ENCODE measurements around the gene ZBTB25. TPM values are rescaled to one million over a fixed set of nuclear protein-coding genes. Genes with fewer than 3 reads are reported as not detected.

ZBTB25 gene
- total and polyA plus RNA-seq, 7 donors = 2.7 to 12.7 (median 10.8) TPM

- Histone ChIP-seq H3K4me1 (no peaks in the 10 kb centered on the region), H3K4me3 (no peak overlapping the region), H3K27me3 (ENCODE audit: insufficient read depth in 3 of 3, low read length in 2 of 3) (no peaks in the 10 kb centered on the region), H3K9me3 (no peaks in the 10 kb centered on the region), H3K27ac (no peak overlapping the region), H3K36me3 (ENCODE audit: insufficient read depth in 1 of 2, low read depth in 1 of 2) (peaks cover 7 to 96% of the 10 kb centered on the region in 2 donors)
- TF ChIP-seq, protein P1, sequence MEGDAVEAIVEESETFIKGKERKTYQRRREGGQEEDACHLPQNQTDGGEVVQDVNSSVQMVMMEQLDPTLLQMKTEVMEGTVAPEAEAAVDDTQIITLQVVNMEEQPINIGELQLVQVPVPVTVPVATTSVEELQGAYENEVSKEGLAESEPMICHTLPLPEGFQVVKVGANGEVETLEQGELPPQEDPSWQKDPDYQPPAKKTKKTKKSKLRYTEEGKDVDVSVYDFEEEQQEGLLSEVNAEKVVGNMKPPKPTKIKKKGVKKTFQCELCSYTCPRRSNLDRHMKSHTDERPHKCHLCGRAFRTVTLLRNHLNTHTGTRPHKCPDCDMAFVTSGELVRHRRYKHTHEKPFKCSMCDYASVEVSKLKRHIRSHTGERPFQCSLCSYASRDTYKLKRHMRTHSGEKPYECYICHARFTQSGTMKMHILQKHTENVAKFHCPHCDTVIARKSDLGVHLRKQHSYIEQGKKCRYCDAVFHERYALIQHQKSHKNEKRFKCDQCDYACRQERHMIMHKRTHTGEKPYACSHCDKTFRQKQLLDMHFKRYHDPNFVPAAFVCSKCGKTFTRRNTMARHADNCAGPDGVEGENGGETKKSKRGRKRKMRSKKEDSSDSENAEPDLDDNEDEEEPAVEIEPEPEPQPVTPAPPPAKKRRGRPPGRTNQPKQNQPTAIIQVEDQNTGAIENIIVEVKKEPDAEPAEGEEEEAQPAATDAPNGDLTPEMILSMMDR (IDR thresholded peaks at IDR 0.05) = no peak
- DNase-seq (no peak), ATAC-seq (no peak)
- WGBS, 3 donors = 75 to 88% (median 82%) methylated on average over 3 of the region's 3 CpGs
- intact Hi-C loops (cut with DNase I) = loop anchor here in 1 of 2 donors (10.0 kb wide), 1 partner anchor 316 kb away; no protein-coding TSS in a partner anchor
These were observed 63.1 kb downstream of the ZBTB25 start for GRCh38 chr14:64440494-64440893.

DNA sequence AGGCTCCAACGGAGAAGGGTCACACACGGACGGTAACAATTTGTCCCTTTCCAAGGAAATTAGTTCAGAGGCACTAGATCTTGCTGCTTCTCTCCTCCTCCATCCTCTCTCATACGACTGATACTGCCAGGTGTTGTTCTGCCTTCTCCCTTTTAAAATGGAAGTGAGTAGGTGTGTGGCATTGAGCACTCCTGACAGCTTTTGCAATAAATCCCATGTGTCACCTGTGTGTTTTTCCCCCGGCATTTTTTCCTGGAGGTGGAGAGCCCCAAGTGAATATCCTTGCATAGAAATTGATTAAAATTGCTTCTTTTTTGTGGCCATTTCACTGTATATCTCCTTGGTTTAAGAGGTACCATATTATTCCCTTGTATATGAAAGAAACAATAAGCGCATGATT is 64.5 kb downstream of the ZBTB25 start:
- TF ChIP-seq, protein P1 (IDR thresholded peaks at IDR 0.05) = no peak
- H3K36me3 ChIP-seq (ENCODE audit: insufficient read depth in 1 of 2, low read depth in 1 of 2) = peaks cover 7 to 94% of the 10 kb centered on the region in 2 donors
- H3K9me3 ChIP-seq = no peaks in the 10 kb centered on the region
- intact Hi-C loops (cut with DNase I) = no loop called here
- H3K27ac ChIP-seq = no peak overlapping the region
- no peaks in the 10 kb centered on the region for H3K27me3 ChIP-seq (ENCODE audit: insufficient read depth in 3 of 3, low read length in 2 of 3)
- 94 to 95% (median 95%) methylated on average over 6 of the region's 6 CpGs for WGBS, 3 donors
- DNase-seq = no peak
- no peaks in the 10 kb centered on the region for H3K4me1 ChIP-seq
- no peak overlapping the region for H3K4me3 ChIP-seq
- no peak for ATAC-seq

DNA sequence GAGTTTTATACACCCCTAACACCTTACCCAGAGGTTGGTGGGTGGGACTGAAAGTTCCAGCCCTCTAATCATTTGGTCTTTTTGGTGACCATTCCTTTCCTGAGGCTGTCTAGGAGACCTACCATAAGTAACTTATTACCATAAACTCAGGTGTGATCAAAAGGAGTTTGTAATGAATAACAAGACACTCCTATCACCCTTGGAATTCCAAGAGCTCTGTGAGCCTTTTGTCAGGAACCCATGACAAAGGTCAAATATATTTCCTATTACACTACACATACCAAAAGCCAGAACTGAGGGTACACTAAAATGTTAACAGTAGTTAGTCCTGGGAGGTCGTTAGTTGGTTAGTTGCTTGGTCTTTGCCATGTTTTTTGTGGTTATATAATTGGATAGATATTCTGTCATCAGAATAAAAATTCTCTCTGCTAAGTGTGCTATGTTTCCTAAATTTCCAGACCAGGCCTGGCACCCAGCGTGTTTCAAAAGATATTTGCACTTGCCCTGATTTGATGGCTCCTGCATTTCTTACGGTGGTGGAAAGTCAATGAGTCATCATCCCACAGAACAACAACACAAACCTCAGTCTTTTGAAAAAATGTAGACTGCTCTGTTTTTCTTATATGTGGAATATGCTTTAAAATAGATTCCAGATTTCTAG is 65.3 kb downstream of the ZBTB25 start:
- Histone ChIP-seq H3K27ac (no peak overlapping the region), H3K4me1 (no peaks in the 10 kb centered on the region), H3K36me3 (ENCODE audit: insufficient read depth in 1 of 2, low read depth in 1 of 2) (peaks cover 3 to 94% of the 10 kb centered on the region in 2 donors), H3K9me3 (no peaks in the 10 kb centered on the region), H3K4me3 (no peak overlapping the region), H3K27me3 (ENCODE audit: insufficient read depth in 3 of 3, low read length in 2 of 3) (no peaks in the 10 kb centered on the region)
- DNase-seq = no peak
- intact Hi-C loops (cut with DNase I) = no loop called here
- no peak for ATAC-seq
- WGBS, 3 donors = 82 to 85% (median 84%) methylated on average over 3 of the region's 3 CpGs
- TF ChIP-seq, protein P1 (IDR thresholded peaks at IDR 0.05) = no peak

DNA sequence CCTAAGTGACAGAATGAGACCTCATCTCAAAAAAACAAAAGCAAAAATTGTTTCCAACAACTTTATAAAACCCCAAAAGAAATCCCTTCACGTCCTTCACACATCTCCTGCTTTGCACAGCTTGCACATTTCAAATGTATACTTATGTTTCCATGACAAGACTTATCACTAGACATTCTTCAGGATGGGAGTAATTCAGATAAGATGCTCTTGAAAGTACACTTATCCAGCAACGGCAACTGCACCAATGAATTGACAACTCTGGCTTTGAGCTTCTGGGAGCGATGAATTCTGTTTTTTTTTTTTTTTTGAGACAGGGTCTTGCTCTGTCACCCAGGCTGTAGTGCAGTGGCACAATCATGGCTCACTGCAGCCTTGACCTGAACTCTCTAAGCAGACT is 69.1 kb downstream of the ZBTB25 start:
- intact Hi-C loops (cut with DNase I) = no loop called here
- Histone ChIP-seq H3K4me1 (no peaks in the 10 kb centered on the region), H3K27me3 (ENCODE audit: insufficient read depth in 3 of 3, low read length in 2 of 3) (no peaks in the 10 kb centered on the region), H3K4me3 (no peak overlapping the region), H3K9me3 (no peaks in the 10 kb centered on the region), H3K27ac (no peak overlapping the region), H3K36me3 (ENCODE audit: insufficient read depth in 1 of 2, low read depth in 1 of 2) (peaks cover 11 to 93% of the 10 kb centered on the region in 2 donors)
- 90 to 94% (median 92%) methylated on average over 3 of the region's 3 CpGs for WGBS, 3 donors
- ATAC-seq (no peak), DNase-seq (no peak)
- TF ChIP-seq, protein P1 (IDR thresholded peaks at IDR 0.05) = no peak

DNA sequence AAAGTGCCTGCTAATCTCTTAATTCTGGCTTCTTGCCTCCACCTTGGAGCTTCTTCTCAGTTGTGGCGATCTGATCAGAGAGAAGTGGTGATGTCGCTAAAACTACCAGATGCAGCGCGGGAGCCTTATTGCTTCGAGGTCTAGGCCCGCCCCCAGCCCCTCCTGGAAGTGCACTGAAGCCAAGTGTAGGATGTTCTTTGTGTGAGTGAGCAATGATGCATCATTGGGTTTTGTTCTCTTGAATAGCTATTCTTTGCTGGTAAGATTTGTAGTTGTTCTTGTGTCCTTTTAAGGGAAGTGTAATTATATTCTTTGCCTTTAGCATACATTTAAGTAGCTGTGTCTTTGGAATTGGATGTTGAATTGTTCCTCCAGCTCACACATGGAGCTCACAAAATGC is 79.7 kb downstream of the ZBTB25 start:
- Histone ChIP-seq H3K27me3 (ENCODE audit: insufficient read depth in 3 of 3, low read length in 2 of 3) (no peaks in the 10 kb centered on the region), H3K36me3 (ENCODE audit: insufficient read depth in 1 of 2, low read depth in 1 of 2) (peaks cover 3 to 83% of the 10 kb centered on the region in 2 donors)
- no peak for ATAC-seq

More for the DNA sequence above, 79.7 kb downstream of the ZBTB25 start:
- TF ChIP-seq, protein P1 (IDR thresholded peaks at IDR 0.05) = no peak
- Histone ChIP-seq H3K9me3 (no peaks in the 10 kb centered on the region), H3K4me3 (no peak overlapping the region), H3K4me1 (peaks cover 5% of the 10 kb centered on the region), H3K27ac (no peak overlapping the region)
- DNase-seq = no peak
- intact Hi-C loops (cut with DNase I) = no loop called here
- 94 to 97% (median 97%) methylated on average over 6 of the region's 6 CpGs for WGBS, 3 donors

Data from psoas muscle (tissue), 8 donors.